Thoracic aorta endothelial cell (primary cell): ENCODE results near the gene SCNN1G. TPM values are rescaled to one million over a fixed set of nuclear protein-coding genes. Genes with fewer than 3 reads are reported as not detected.

Source experiments
- total RNA-seq: library from RNA; depleted of rRNA; stranded (reverse); fragments of >200 nt; gene quantifications from 2 replicates; pipeline ENCODE4 v1.2.3, GENCODE V29; 2012

The SCNN1G gene, protein sequence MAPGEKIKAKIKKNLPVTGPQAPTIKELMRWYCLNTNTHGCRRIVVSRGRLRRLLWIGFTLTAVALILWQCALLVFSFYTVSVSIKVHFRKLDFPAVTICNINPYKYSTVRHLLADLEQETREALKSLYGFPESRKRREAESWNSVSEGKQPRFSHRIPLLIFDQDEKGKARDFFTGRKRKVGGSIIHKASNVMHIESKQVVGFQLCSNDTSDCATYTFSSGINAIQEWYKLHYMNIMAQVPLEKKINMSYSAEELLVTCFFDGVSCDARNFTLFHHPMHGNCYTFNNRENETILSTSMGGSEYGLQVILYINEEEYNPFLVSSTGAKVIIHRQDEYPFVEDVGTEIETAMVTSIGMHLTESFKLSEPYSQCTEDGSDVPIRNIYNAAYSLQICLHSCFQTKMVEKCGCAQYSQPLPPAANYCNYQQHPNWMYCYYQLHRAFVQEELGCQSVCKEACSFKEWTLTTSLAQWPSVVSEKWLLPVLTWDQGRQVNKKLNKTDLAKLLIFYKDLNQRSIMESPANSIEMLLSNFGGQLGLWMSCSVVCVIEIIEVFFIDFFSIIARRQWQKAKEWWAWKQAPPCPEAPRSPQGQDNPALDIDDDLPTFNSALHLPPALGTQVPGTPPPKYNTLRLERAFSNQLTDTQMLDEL
- total RNA-seq = not detected in 2 replicates

GRCh38 chr16:23182679-23183542, at the start of gene SCNN1G:
Gene SCNN1G (plus strand): TSS chr16:23182745. CDS start chr16:23186272, 3,527 bp downstream.

GRCh38 chr16:23149267-23149992, 33.1 kb upstream of the SCNN1G start, which contains the start of gene USP31:
Gene USP31 (minus strand): TSS chr16:23149452. CDS start chr16:23149270, 182 bp downstream.

Other genes with a start within 250 kb of the SCNN1G start
- gene USP31, start 33.3 kb upstream of the SCNN1G start, total RNA-seq = 24.5 and 27.5 TPM in 2 replicates
- gene SCNN1B, start 119.6 kb downstream of the SCNN1G start, total RNA-seq = not detected in 2 replicates